Kidney (tissue), 14 donors: ENCODE measurements around the gene ASPM. TPM values are rescaled to one million over a fixed set of nuclear protein-coding genes. Genes with fewer than 3 reads are reported as not detected.

Experiments
- DNase-seq, 5 donors: peaks; one replicate each; pipeline ENCODE4 v3.0.0-alpha.2; 2013 to 2020
- FAIRE-seq: peaks from 2 replicates; lab custom pipeline; 2012; peaks lifted over from hg19 to GRCh38; lab: Jason Lieb, UNC
- H3K27ac ChIP-seq, 2 donors: one replicate each; pipeline ENCODE4 v1.7.0; 2013; ENCODE audit warnings: low read depth in 2 of 2, low read length in 2 of 2, inconsistent platforms in 1 of 2
- H3K27me3 ChIP-seq: one replicate; pipeline ENCODE4 v1.7.1; 2013; ENCODE audit warnings: low read length, inconsistent platforms; ENCODE audit not compliant: control insufficient read depth, insufficient read depth
- H3K36me3 ChIP-seq, 3 donors: one replicate each; pipeline versions ENCODE4 v1.7.0 to v1.7.1; 2013; ENCODE audit warnings: low read length in 3 of 3, control low read depth in 1 of 3, inconsistent platforms in 1 of 3; ENCODE audit not compliant: insufficient read depth in 3 of 3, control insufficient read depth in 2 of 3
- H3K4me1 ChIP-seq, 3 donors: one replicate each; pipeline versions ENCODE4 v1.7.0 to v1.7.1; 2013; ENCODE audit warnings: low read length in 3 of 3, inconsistent platforms in 1 of 3, low read depth in 1 of 3; ENCODE audit not compliant: control insufficient read depth in 2 of 3, insufficient read depth in 2 of 3
- H3K4me3 ChIP-seq, 3 donors: one replicate each; pipeline versions ENCODE4 v1.7.0 to v1.8.1; 2013; ENCODE audit warnings: low read length in 3 of 3, control low read depth in 1 of 3, inconsistent platforms in 1 of 3
- H3K9ac ChIP-seq, 3 donors: one replicate each; pipeline versions ENCODE4 v1.7.0 to v1.7.1; 2013; ENCODE audit warnings: low read length in 3 of 3, control low read depth in 1 of 3, inconsistent platforms in 1 of 3
- H3K9me3 ChIP-seq, 3 donors: one replicate each; pipeline versions ENCODE4 v1.7.0 to v1.7.1; 2013; ENCODE audit warnings: low read length in 3 of 3, control low read depth in 1 of 3, inconsistent platforms in 1 of 3; ENCODE audit not compliant: control insufficient read depth in 2 of 3, insufficient read depth in 1 of 3
- CTCF ChIP-seq: IDR thresholded peaks from 3 replicates; pipeline ENCODE4 v1.5.1; 2012; ENCODE audit warnings: mild to moderate bottlenecking, moderate library complexity, borderline replicate concordance; ENCODE audit not compliant: insufficient read depth; ENCODE audit errors: extremely low read depth
- intact Hi-C: fragments of 100-400 bp; cut with DNase I; formaldehyde crosslinking; loops from one replicate; pipeline ENCODE4 v1.11.1; 2022
- polyA plus RNA-seq: library from polyadenylated mRNA; stranded (reverse); fragments of 350-450 nt; fragmentation: Illumina TruSeq; extraction: RNeasy Lipid Tissue Mini Kit (QIAGEN cat#74804); gene quantifications from one replicate; pipeline ENCODE4 v1.2.3, GENCODE V29; 2014; ENCODE audit warnings: low read depth, low replicate concordance; ENCODE audit not compliant: insufficient read depth
- total RNA-seq: library from RNA; stranded (reverse); fragmentation: NEBNext Ultra II Directional; extraction: Animal tissue kit (Norgen Biotek cat#: 25700); gene quantifications from one replicate; pipeline ENCODE4 v1.2.1, GENCODE V29; 2021
- donor health status: control.
- donor health status: control.
- donor health status: control.
- donor health status: control.
- donor health status: control.
- donor health status: DM: yes; HTN: yes; CAD: no.
- donor health status: Normal renal cell carcinoma (clear cell type).

Gene ASPM
- total and polyA plus RNA-seq, 2 donors from 2014 or later, result 0.06 to 0.69 TPM

- Histone ChIP-seq H3K9me3 (no peaks in the 10 kb centered on the region), H3K27ac (no peak overlapping the region), H3K4me1 (no peaks in the 10 kb centered on the region), H3K4me3 (no peak overlapping the region), H3K27me3 (no peaks in the 10 kb centered on the region), H3K9ac (no peak overlapping the region), H3K36me3 (no peaks in the 10 kb centered on the region)
- FAIRE-seq (no peak), DNase-seq (no peak)
- intact Hi-C loops, result no loop called here
- TF ChIP-seq CTCF, result no peak
Observed at GRCh38 chr1:197103300-197103699, 43.2 kb downstream of the ASPM start.

GRCh38 chr1:197101978-197102377 lies 44.5 kb downstream of the ASPM start:
- FAIRE-seq (no peak), DNase-seq (no peak)
- intact Hi-C loops, result no loop called here
- Histone ChIP-seq H3K4me1 (no peaks in the 10 kb centered on the region), H3K9me3 (no peaks in the 10 kb centered on the region), H3K27me3 (no peaks in the 10 kb centered on the region), H3K9ac (no peak overlapping the region), H3K4me3 (no peak overlapping the region), H3K27ac (no peak overlapping the region), H3K36me3 (no peaks in the 10 kb centered on the region)
- no peak for TF ChIP-seq CTCF

GRCh38 chr1:197100677-197101076 lies 45.8 kb downstream of the ASPM start:
- DNase-seq, result no peak
- no peaks in the 10 kb centered on the region for H3K36me3 ChIP-seq
- no peak for FAIRE-seq

More at GRCh38 chr1:197100677-197101076, 45.8 kb downstream of the ASPM start:
- Histone ChIP-seq H3K4me3 (no peak overlapping the region), H3K9me3 (no peaks in the 10 kb centered on the region), H3K4me1 (no peaks in the 10 kb centered on the region), H3K27ac (no peak overlapping the region), H3K27me3 (no peaks in the 10 kb centered on the region), H3K9ac (no peak overlapping the region)
- intact Hi-C loops, result no loop called here
- TF ChIP-seq CTCF, result no peak
